ENCODE data around the gene DNAJC19. TPM values are rescaled to one million over a fixed set of nuclear protein-coding genes. Genes with fewer than 3 reads are reported as not detected.

DNAJC19 gene
- total RNA-seq, 1 experiment from 2014 or later = 56.8 TPM

- TF ChIP-seq TCF7L2 (IDR thresholded peaks at IDR 0.05; ENCODE audit: low read depth, low read length) = no peak
- TF ChIP-seq SIN3A (IDR thresholded peaks at IDR 0.05; ENCODE audit: borderline replicate concordance, insufficient read depth, low read depth, low read length) = no peak
- no peak for TF ChIP-seq POLR2AphosphoS5 (IDR thresholded peaks at IDR 0.05; ENCODE audit: low read depth, low read length)
- no peak for TF ChIP-seq CTCF (IDR thresholded peaks at IDR 0.05)
- TF ChIP-seq REST (IDR thresholded peaks at IDR 0.05; ENCODE audit: insufficient read depth in 1 of 2, low read depth in 2 of 2, low read length in 1 of 2) = no peak
- DNase-seq (ENCODE audit: low read depth, low spot score) = no peak
- Histone ChIP-seq H3K36me3 (ENCODE audit: control insufficient read depth, insufficient read depth, low read length) (peaks cover 40% of the 10 kb centered on the region), H3K9me3 (ENCODE audit: control insufficient read depth, insufficient read depth, low read depth, low read length) (no peaks in the 10 kb centered on the region), H3K27ac (ENCODE audit: low read length) (no peak overlapping the region), H3K27me3 (ENCODE audit: control insufficient read depth, insufficient read depth, low read length) (no peaks in the 10 kb centered on the region), H3K4me3 (ENCODE audit: low read depth in 2 of 2, low read length in 2 of 2) (no peak overlapping the region), H3K4me1 (ENCODE audit: control insufficient read depth, insufficient read depth, low read length) (no peaks in the 10 kb centered on the region)
- no TSS peak for BruUV-seq (replicated peaks)
- POLR2A ChIA-PET = no interaction called here
- intact Hi-C loops (cut with micrococcal nuclease; ENCODE audit: unreplicated experiment) (loop anchor here (10.0 kb wide), 1 partner anchor 175 kb away; no protein-coding TSS in a partner anchor), in situ Hi-C loops (cut with HindIII; ENCODE audit: low pct_unique_long_range_greater_than_20kb, low sequenced_read_pairs) (no loop called here)
- no peak for ATAC-seq
- CTCF ChIA-PET = no interaction called here
These were observed 9.6 kb downstream of the DNAJC19 start for GRCh38 chr3:180979961-180980360.

- DNase-seq (ENCODE audit: low read depth, low spot score) (no peak), ATAC-seq (no peak)
- TF ChIP-seq CTCF (IDR thresholded peaks at IDR 0.05) (no peak), REST (IDR thresholded peaks at IDR 0.05; ENCODE audit: insufficient read depth in 1 of 2, low read depth in 2 of 2, low read length in 1 of 2) (no peak), SIN3A (IDR thresholded peaks at IDR 0.05; ENCODE audit: borderline replicate concordance, insufficient read depth, low read depth, low read length) (no peak), TCF7L2 (IDR thresholded peaks at IDR 0.05; ENCODE audit: low read depth, low read length) (no peak), POLR2AphosphoS5 (IDR thresholded peaks at IDR 0.05; ENCODE audit: low read depth, low read length) (no peak)
- H3K9me3 ChIP-seq (ENCODE audit: control insufficient read depth, insufficient read depth, low read depth, low read length) = no peaks in the 10 kb centered on the region
- in situ Hi-C loops (cut with HindIII; ENCODE audit: low pct_unique_long_range_greater_than_20kb, low sequenced_read_pairs) (no loop called here), intact Hi-C loops (cut with micrococcal nuclease; ENCODE audit: unreplicated experiment) (no loop called here)
- ChIA-PET CTCF (no interaction called here), POLR2A (no interaction called here)
- no TSS peak for BruUV-seq (replicated peaks)
- H3K4me3 ChIP-seq (ENCODE audit: low read depth in 2 of 2, low read length in 2 of 2) = no peak overlapping the region
- H3K36me3 ChIP-seq (ENCODE audit: control insufficient read depth, insufficient read depth, low read length) = peaks cover 53% of the 10 kb centered on the region
- H3K4me1 ChIP-seq (ENCODE audit: control insufficient read depth, insufficient read depth, low read length) = no peaks in the 10 kb centered on the region
- no peaks in the 10 kb centered on the region for H3K27me3 ChIP-seq (ENCODE audit: control insufficient read depth, insufficient read depth, low read length)
- H3K27ac ChIP-seq (ENCODE audit: low read length) = no peak overlapping the region
These were observed 12.0 kb downstream of the DNAJC19 start for GRCh38 chr3:180977498-180977897.

Data from Panc1 (cell line).